ENCODE results near the gene E2F8. TPM values are rescaled to one million over a fixed set of nuclear protein-coding genes. Genes with fewer than 3 reads are reported as not detected.

The E2F8 gene, protein sequence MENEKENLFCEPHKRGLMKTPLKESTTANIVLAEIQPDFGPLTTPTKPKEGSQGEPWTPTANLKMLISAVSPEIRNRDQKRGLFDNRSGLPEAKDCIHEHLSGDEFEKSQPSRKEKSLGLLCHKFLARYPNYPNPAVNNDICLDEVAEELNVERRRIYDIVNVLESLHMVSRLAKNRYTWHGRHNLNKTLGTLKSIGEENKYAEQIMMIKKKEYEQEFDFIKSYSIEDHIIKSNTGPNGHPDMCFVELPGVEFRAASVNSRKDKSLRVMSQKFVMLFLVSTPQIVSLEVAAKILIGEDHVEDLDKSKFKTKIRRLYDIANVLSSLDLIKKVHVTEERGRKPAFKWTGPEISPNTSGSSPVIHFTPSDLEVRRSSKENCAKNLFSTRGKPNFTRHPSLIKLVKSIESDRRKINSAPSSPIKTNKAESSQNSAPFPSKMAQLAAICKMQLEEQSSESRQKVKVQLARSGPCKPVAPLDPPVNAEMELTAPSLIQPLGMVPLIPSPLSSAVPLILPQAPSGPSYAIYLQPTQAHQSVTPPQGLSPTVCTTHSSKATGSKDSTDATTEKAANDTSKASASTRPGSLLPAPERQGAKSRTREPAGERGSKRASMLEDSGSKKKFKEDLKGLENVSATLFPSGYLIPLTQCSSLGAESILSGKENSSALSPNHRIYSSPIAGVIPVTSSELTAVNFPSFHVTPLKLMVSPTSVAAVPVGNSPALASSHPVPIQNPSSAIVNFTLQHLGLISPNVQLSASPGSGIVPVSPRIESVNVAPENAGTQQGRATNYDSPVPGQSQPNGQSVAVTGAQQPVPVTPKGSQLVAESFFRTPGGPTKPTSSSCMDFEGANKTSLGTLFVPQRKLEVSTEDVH
- total RNA-seq: 1.4 and 1.5 TPM in 2 replicates

DNA sequence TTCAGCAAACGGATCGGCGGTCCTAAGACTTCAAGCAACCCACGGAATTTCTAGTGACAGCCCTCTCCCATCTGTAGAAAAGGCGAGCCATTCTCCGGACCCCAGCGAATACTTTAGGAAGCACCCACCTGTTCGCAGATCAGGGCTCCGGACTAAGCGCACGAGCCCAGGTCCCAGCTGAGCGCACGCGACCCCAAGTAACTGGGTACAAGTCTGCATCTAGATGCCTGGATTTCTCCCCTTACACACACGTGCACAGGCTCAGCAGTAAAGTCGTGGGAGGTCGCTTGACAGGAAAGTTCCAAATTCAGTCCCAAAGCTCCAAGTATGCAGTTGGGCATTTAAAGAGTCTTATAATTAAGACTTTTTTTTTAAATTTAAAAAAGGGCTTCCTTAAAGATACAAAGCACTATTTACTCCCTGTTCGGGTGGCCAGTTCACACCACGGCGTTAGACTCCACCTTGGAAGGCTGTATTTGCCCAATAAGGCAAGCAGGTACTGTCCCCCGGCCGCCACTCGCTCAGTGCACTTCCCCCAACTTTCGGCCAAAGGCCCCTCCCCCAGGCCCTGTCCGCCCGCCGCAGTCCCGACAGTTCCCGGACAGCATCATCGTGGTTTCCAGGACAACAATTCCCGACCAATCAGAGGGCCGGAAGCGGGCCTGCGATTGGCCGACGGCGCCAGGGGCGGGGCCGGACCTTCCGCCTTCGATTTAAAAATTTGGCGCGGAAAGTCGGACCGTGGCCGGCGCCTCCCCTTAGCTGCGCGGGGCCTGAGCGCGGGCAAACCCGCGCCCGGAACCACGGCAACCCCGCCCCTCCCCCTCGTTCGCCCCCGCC is at the start of gene E2F8:
E2F8 (minus strand) TSS at position 526 of the 840 bp plus-strand sequence. CDS start 824 bp downstream, outside the sequence.

GRCh38 chr11:19201737-19202605 is 38.8 kb downstream of the E2F8 start, which contains the start of gene CSRP3:
Gene CSRP3 (minus strand): TSS chr11:19201983. CDS start chr11:19192448, 9,535 bp downstream.

Other genes with a start within 250 kb of the E2F8 start
- not detected in 2 replicates for gene MRGPRX2, start 180.2 kb downstream of the E2F8 start, total RNA-seq
- gene ZDHHC13, start 123.8 kb downstream of the E2F8 start, total RNA-seq: 20.7 and 33.5 TPM in 2 replicates
- not detected in 2 replicates for gene CSRP3, start 39.0 kb downstream of the E2F8 start, total RNA-seq